SK-N-SH treated with all-trans-retinoic acid at 6 μM for 48 hours (cell line): ENCODE data around the gene CNN2.

Source experiments
- CSDC2 ChIP-seq: fragments of 250-450 bp; sonication (Bioruptor Pico); IDR thresholded peaks from 2 replicates; pipeline ENCODE4 v1.5.0; 2020; ENCODE audit warnings: mild to moderate bottlenecking, moderate library complexity
- ESRRG ChIP-seq: fragments of 250-450 bp; sonication (Bioruptor Pico); IDR thresholded peaks from 2 replicates; pipeline ENCODE4 v1.6.1; 2021; ENCODE audit warnings: mild to moderate bottlenecking
- ISL1 ChIP-seq: fragments of 250-450 bp; sonication (Bioruptor Pico); IDR thresholded peaks from 2 replicates; pipeline ENCODE4 v2.1.2; 2022; ENCODE audit warnings: mild to moderate bottlenecking, moderate library complexity
- OSR1 ChIP-seq: fragments of 250-450 bp; sonication (Bioruptor Pico); IDR thresholded peaks from 2 replicates; pipeline ENCODE4 v1.8.0; 2022; ENCODE audit warnings: moderate library complexity, mild to moderate bottlenecking, inconsistent platforms
- RARB ChIP-seq: fragments of 250-450 bp; sonication (Bioruptor Pico); IDR thresholded peaks from 2 replicates; pipeline ENCODE4 v1.8.0; 2021; ENCODE audit warnings: mild to moderate bottlenecking, moderate library complexity
- TCF4 ChIP-seq: fragments of 250-450 bp; sonication (Bioruptor Pico); IDR thresholded peaks from 2 replicates; pipeline ENCODE4 v1.8.0; 2021; ENCODE audit warnings: mild to moderate bottlenecking, moderate library complexity, borderline replicate concordance
- TOX ChIP-seq: fragments of 250-450 bp; sonication (Bioruptor Pico); IDR thresholded peaks from 2 replicates; pipeline ENCODE4 v1.8.0; 2021; ENCODE audit warnings: mild to moderate bottlenecking, moderate library complexity, borderline replicate concordance
- ZFP3 ChIP-seq: fragments of 250-450 bp; sonication (Bioruptor Pico); IDR thresholded peaks from 2 replicates; pipeline ENCODE4 v1.5.0; 2020; ENCODE audit warnings: mild to moderate bottlenecking, moderate library complexity
- ZFP30 ChIP-seq: fragments of 450-650 bp; formaldehyde crosslinking; IDR thresholded peaks from 2 replicates; pipeline ENCODE4 v1.5.0; 2022; ENCODE audit warnings: mild to moderate bottlenecking, moderate library complexity
- ZNF565 ChIP-seq: fragments of 450-650 bp; formaldehyde crosslinking; conservative IDR thresholded peaks from 2 replicates; pipeline ENCODE4 v1.5.0; 2020; ENCODE audit warnings: low read depth, mild to moderate bottlenecking, moderate library complexity
- ZNF70 ChIP-seq: fragments of 450-650 bp; formaldehyde crosslinking; IDR thresholded peaks from 2 replicates; pipeline ENCODE4 v1.5.0; 2020; ENCODE audit warnings: mild to moderate bottlenecking, moderate library complexity
- ZNF8 ChIP-seq: fragments of 450-650 bp; formaldehyde crosslinking; IDR thresholded peaks from 2 replicates; pipeline ENCODE4 v1.5.0; 2020; ENCODE audit warnings: mild to moderate bottlenecking, moderate library complexity
- TF ChIP-seq, protein P1 (sequence below): fragments of 250-450 bp; sonication (Bioruptor Pico); IDR thresholded peaks from 2 replicates; pipeline ENCODE4 v1.8.0; 2020; ENCODE audit warnings: mild to moderate bottlenecking, moderate library complexity, borderline replicate concordance
- TF ChIP-seq, protein P2 (sequence below): fragments of 250-450 bp; sonication (Bioruptor Pico); IDR thresholded peaks from 2 replicates; pipeline ENCODE4 v1.5.1; 2021; ENCODE audit warnings: mild to moderate bottlenecking, moderate library complexity

DNA sequence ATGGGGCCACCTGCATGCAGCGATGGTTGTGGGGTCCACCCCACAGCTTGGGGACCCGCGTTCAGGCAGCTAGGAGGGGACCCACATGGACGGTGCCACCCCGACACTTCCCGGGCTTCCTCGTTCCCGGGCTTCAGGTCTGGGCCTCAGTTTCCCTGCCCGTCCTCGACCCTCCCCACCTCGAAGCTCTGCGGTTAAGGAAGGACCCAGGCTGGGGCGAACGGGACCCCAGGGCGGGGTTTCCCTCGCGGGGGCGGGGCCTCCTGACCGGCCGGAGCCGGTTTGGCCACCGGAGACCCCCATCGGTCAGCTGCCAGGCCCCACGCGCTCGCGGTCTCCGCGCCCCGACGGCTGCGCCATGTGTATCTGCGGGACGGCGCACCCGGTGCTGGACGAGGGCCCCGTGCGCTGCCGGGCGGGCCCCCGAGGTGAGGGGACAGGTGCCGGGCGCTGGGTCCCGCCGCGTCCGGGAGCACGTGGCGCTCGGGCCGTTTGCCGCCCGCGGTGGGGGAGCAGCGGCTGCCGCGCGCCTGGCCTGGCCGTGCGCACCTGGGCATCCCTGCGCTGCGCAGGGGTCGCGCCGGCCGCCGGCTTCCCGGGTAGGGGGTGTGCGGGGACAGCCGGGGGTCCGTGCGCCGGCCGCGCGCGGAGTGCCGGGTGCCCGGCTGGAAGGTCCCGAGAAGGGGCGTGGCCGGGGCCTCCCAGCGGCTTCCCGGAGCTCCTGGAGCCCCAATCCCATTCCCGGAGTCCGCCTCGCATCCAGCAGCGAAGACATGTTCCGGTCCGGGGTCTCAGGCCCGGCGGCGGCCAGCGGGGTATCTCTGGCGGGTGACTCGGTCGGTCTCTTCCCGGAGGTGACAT is 44.8 kb downstream of the CNN2 start:
- TF ChIP-seq ZFP30 (CRISPR knock-in tag) (no peak), ZNF565 (CRISPR knock-in tag) (no peak), RARB (no peak), ZFP3 (no peak), ISL1 (CRISPR knock-in tag) (no peak), TOX (CRISPR knock-in tag) (no peak), ZNF8 (no peak), OSR1 (CRISPR knock-in tag) (no peak), ESRRG (no peak), CSDC2 (CRISPR knock-in tag) (no peak), TCF4 (CRISPR knock-in tag) (no peak), ZNF70 (CRISPR knock-in tag) (no peak)
- TF ChIP-seq, protein P1, sequence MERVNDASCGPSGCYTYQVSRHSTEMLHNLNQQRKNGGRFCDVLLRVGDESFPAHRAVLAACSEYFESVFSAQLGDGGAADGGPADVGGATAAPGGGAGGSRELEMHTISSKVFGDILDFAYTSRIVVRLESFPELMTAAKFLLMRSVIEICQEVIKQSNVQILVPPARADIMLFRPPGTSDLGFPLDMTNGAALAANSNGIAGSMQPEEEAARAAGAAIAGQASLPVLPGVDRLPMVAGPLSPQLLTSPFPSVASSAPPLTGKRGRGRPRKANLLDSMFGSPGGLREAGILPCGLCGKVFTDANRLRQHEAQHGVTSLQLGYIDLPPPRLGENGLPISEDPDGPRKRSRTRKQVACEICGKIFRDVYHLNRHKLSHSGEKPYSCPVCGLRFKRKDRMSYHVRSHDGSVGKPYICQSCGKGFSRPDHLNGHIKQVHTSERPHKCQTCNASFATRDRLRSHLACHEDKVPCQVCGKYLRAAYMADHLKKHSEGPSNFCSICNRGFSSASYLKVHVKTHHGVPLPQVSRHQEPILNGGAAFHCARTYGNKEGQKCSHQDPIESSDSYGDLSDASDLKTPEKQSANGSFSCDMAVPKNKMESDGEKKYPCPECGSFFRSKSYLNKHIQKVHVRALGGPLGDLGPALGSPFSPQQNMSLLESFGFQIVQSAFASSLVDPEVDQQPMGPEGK (CRISPR knock-in tag): no peak
- TF ChIP-seq, protein P2, sequence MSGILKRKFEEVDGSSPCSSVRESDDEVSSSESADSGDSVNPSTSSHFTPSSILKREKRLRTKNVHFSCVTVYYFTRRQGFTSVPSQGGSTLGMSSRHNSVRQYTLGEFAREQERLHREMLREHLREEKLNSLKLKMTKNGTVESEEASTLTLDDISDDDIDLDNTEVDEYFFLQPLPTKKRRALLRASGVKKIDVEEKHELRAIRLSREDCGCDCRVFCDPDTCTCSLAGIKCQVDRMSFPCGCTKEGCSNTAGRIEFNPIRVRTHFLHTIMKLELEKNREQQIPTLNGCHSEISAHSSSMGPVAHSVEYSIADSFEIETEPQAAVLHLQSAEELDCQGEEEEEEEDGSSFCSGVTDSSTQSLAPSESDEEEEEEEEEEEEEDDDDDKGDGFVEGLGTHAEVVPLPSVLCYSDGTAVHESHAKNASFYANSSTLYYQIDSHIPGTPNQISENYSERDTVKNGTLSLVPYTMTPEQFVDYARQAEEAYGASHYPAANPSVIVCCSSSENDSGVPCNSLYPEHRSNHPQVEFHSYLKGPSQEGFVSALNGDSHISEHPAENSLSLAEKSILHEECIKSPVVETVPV: no peak
